Activated CD4-positive, alpha-beta memory T cell treated with anti-CD3 and anti-CD28 coated beads for 36 hours (primary cell): ENCODE data around the gene SPOCK2. TPM values are rescaled to one million over a fixed set of nuclear protein-coding genes. Genes with fewer than 3 reads are reported as not detected.

Experiments
- CTCF ChIA-PET: fragments of 350-600 bp; sonication (Branson Sonifier 250); formaldehyde crosslinking; loops from one replicate; lab custom pipeline; 2021; ENCODE audit warnings: antibody characterized with exemption, inconsistent platforms; lab: Charles Lee
- POLR2A ChIA-PET: fragments of 350-600 bp; sonication (Branson Sonifier 250); formaldehyde crosslinking; loops from one replicate; lab custom pipeline; 2021; ENCODE audit warnings: antibody characterized with exemption; lab: Charles Lee
- DNase-seq: peaks from one replicate; pipeline ENCODE4 v3.0.0-alpha.2; 2020
- H3K27ac Mint-ChIP-seq: one replicate; pipeline ENCODE4 v1.8.0; 2021; ENCODE audit warnings: mixed read lengths
- H3K27me3 Mint-ChIP-seq: one replicate; pipeline ENCODE4 v1.8.0; 2021; ENCODE audit warnings: mixed read lengths
- H3K36me3 Mint-ChIP-seq: one replicate; pipeline ENCODE4 v1.8.0; 2021; ENCODE audit warnings: mixed read lengths
- H3K4me1 Mint-ChIP-seq: one replicate; pipeline ENCODE4 v1.8.0; 2021; ENCODE audit warnings: low read depth, mixed read lengths
- H3K4me3 Mint-ChIP-seq: one replicate; pipeline ENCODE4 v1.8.0; 2021; ENCODE audit warnings: mild to moderate bottlenecking, mixed read lengths
- H3K9me3 Mint-ChIP-seq: one replicate; pipeline ENCODE4 v1.8.0; 2021; ENCODE audit warnings: mixed read lengths
- intact Hi-C: fragments of 100-400 bp; cut with micrococcal nuclease; formaldehyde crosslinking; loops from one replicate; pipeline ENCODE4 v1.15.1; 2023
- total RNA-seq, 2 experiments: library from RNA; stranded (reverse); gene quantifications; one replicate each; pipeline ENCODE4 v1.2.3, GENCODE V29; 2021

SPOCK2 gene
- total RNA-seq, 2 experiments from 2014 or later = 216 to 218 TPM

DNA sequence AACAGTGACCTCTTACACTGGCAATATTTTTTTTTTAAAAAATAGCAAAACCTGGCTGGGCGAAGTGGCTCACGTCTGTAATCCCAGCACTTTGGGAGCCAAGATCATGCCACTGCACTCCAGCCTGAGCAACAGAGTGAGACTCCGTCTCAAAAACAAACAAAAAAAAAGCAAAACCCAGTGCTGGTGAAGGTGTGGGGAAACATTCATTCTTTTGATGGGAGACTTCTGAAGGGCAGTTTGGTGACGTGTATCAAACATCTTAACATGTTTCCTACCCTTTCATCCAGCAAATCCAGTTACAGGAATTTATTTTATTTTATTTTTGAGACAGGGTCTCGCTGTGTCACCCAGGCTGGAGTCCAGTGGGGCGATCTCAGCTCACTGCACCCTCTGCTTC, 66.1 kb downstream of the SPOCK2 start:
- POLR2A ChIA-PET = no interaction called here
- CTCF ChIA-PET = interaction anchor here (1.1 kb wide), 1 partner anchor 26 kb away, joined by 5 read pairs; no protein-coding TSS in a partner anchor
- no peak overlapping the region for H3K4me3 Mint-ChIP-seq
- H3K4me1 Mint-ChIP-seq = peaks cover 5% of the 10 kb centered on the region
- H3K27ac Mint-ChIP-seq = no peak overlapping the region
- H3K27me3 Mint-ChIP-seq = peaks cover 4% of the 10 kb centered on the region
- DNase-seq = no peak
- no peaks in the 10 kb centered on the region for H3K9me3 Mint-ChIP-seq
- intact Hi-C loops = no loop called here
- H3K36me3 Mint-ChIP-seq = no peaks in the 10 kb centered on the region

- Mint-ChIP-seq H3K36me3 (no peaks in the 10 kb centered on the region), H3K4me1 (peaks cover 5% of the 10 kb centered on the region), H3K9me3 (no peaks in the 10 kb centered on the region), H3K4me3 (no peak overlapping the region), H3K27me3 (peaks cover 2% of the 10 kb centered on the region), H3K27ac (no peak overlapping the region)
- DNase-seq = no peak
- intact Hi-C loops = no loop called here
- POLR2A ChIA-PET = no interaction called here
- CTCF ChIA-PET = interaction anchor here (1.1 kb wide), 1 partner anchor 27 kb away, joined by 5 read pairs; no protein-coding TSS in a partner anchor
Measured at GRCh38 chr10:72020914-72021809, 67.2 kb downstream of the SPOCK2 start.

DNA sequence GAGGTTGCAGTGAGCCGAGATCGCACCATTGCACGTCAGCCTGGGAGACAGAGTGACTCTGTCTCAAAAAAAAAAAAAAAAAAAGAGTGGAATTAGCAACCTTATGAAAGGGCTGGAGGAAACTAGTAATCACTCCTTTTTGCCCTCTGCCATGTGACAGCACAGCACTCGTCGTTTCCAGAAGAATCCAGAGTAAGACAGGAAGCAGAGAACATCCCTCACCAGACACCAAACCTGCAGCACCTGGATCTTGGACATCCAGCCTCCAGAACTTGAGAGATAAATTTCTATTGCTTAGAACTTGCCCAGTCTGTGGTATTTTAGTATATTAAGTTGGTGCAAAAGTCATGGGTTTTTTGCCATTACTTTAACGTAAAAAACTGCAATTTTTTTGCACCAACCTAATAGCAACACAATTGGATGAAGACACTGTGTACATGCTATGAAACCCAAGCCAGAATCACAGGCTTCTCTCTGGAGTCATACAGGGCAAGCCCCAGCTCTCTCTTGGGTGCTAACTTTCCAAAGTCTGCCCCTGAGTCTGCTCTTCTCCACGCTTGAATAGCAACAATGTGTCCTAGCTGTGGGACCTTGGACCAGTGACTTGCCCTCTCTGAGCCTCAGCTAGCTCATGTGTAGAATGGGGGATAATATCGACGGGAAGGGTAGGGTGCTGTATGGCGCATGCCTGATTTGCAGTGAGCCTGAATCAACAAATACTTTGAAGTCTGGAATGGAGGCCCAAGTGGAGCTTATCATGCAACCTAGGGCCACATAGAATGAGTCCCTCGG, 69.1 kb downstream of the SPOCK2 start:
- Mint-ChIP-seq H3K4me3 (no peak overlapping the region), H3K27me3 (no peaks in the 10 kb centered on the region), H3K27ac (no peak overlapping the region), H3K36me3 (no peaks in the 10 kb centered on the region), H3K4me1 (peaks cover 5% of the 10 kb centered on the region), H3K9me3 (no peaks in the 10 kb centered on the region)
- DNase-seq = no peak
- CTCF ChIA-PET = interaction anchor here (0.6 kb wide), 1 partner anchor 12 kb away, joined by 3 read pairs; no protein-coding TSS in a partner anchor
- POLR2A ChIA-PET = no interaction called here
- intact Hi-C loops = no loop called here

DNA sequence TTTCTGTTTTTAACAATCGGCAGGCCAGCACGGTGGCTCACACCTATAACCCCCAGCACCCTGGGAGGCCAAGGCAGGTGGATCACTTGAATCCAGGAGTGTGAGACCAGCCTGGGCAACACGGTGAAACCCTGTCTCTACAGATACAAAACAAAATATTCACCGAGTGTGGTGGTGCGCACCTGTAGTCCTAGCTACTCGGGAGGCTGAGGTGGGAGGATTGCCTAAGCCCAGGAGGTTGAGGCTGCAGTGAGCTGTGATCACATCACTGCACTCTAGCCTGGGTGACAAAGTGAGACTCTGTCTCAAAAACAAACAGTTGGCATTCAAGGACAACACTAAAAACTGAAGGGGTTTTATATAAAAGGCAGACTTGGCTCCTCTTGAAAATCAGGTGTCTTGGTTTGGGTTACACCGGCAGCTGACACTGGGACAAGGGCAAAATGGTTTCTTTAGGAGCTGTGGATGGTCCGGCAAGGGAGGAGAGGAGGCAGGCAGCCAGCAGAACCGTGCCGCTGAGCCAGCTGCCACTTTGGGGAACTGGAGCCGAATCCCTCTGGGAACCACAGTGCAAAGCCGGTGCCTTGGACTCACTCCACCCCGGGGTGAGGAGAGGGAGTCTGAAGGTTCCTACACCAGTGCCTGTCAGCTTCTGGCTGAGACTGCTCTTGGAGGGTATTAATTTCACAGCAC, 71.6 kb downstream of the SPOCK2 start:
- no peak overlapping the region for H3K4me3 Mint-ChIP-seq
- H3K36me3 Mint-ChIP-seq = no peaks in the 10 kb centered on the region
- DNase-seq = no peak
- no peak overlapping the region for H3K27ac Mint-ChIP-seq
- no peaks in the 10 kb centered on the region for H3K27me3 Mint-ChIP-seq
- ChIA-PET POLR2A (no interaction called here), CTCF (no interaction called here)
- peaks cover 5% of the 10 kb centered on the region for H3K4me1 Mint-ChIP-seq
- H3K9me3 Mint-ChIP-seq = no peaks in the 10 kb centered on the region
- intact Hi-C loops = no loop called here

DNA sequence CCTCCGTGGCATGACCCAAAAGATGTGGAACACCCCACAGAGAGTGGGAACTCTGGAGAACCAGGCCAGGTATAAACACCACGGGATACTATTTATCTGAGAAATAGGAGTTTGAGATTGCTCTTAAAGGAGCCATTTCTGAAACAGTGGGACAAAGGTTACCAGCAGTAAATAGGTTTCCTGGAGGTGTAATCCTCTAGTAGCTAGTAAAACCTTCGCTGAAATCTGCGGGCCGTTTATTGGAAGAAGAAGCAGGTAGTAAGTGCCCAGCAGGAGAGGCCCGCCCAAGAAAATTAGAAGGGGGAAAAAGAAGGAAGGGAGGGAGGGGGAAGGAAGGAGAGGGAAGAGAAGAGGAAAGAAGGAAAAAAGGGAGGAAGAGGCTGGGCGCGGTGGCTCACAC, 72.5 kb downstream of the SPOCK2 start:
- Mint-ChIP-seq H3K4me3 (no peak overlapping the region), H3K27me3 (no peaks in the 10 kb centered on the region), H3K36me3 (no peaks in the 10 kb centered on the region), H3K27ac (no peak overlapping the region), H3K4me1 (peaks cover under 1% of the 10 kb centered on the region), H3K9me3 (no peaks in the 10 kb centered on the region)
- CTCF ChIA-PET = no interaction called here
- no peak for DNase-seq
- intact Hi-C loops = no loop called here
- POLR2A ChIA-PET = no interaction called here

DNA sequence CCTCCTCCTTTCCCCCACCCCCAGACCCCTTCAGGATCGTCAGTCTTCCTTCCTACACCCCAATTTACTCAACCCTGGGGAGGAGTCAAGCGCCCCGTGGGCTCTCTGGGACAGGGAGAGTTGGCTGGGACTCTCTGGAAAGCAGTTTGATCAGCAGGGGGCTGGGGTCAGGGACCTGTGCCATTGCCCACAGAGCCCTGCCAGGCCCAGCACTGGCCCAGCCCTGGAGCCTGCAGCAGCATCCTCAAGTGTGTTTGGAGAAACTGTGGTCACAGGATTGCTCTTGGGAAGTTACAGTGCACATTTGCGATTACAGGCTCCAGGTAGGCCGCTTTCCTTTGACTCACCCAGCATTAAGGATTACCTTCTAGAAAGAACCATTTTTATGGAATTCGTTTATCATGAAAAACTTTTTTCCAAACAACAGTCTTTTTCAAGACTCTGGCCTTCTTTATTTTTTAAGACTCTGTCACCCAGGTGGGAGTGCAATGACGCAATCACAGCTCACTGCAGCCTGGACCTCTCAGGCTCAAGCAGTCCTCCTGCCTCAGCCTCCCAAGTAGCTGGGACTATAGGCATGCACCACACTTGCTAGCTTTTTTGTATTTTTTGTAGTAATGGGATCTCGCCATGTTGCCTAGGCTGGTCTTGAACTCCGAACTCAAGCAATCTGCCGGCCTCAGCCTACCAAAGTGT, 73.4 kb downstream of the SPOCK2 start:
- H3K27me3 Mint-ChIP-seq = no peaks in the 10 kb centered on the region
- intact Hi-C loops = no loop called here
- no peak overlapping the region for H3K27ac Mint-ChIP-seq
- no peaks in the 10 kb centered on the region for H3K36me3 Mint-ChIP-seq
- ChIA-PET CTCF (interaction anchor here (2.8 kb wide), 1 partner anchor 34 kb away, joined by 14 read pairs; no protein-coding TSS in a partner anchor), POLR2A (no interaction called here)
- DNase-seq = no peak
- H3K4me1 Mint-ChIP-seq = no peaks in the 10 kb centered on the region
- no peak overlapping the region for H3K4me3 Mint-ChIP-seq
- H3K9me3 Mint-ChIP-seq = no peaks in the 10 kb centered on the region

DNA sequence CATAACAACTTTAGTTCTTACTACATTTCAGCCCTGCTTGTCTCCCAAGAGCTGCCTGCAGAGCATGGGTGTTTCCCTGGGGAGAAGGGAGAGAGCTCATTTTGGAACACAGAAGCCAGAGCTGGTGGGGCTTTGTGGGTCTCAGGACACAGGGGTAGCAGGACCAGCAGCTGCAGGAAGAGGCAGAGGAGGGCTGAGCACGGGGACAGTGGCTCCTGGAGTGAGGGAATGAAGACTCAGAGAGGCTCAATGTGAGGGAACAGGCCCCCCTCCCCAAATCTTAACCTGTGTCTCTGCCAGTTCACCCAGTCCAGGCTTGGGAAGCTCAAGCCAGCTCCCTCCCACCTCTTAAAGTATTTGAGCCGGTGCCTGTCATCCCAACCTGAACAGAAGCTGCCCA, 74.2 kb downstream of the SPOCK2 start:
- H3K27ac Mint-ChIP-seq = no peak overlapping the region
- intact Hi-C loops = no loop called here
- H3K27me3 Mint-ChIP-seq = no peaks in the 10 kb centered on the region
- CTCF ChIA-PET = interaction anchor here (0.7 to 2.8 kb wide), 2 partner anchors 35 to 43 kb away, joined by 3 to 14 read pairs; no protein-coding TSS in a partner anchor
- DNase-seq = no peak
- H3K4me1 Mint-ChIP-seq = no peaks in the 10 kb centered on the region
- POLR2A ChIA-PET = no interaction called here
- H3K9me3 Mint-ChIP-seq = no peaks in the 10 kb centered on the region
- H3K36me3 Mint-ChIP-seq = no peaks in the 10 kb centered on the region
- no peak overlapping the region for H3K4me3 Mint-ChIP-seq

- H3K4me3 Mint-ChIP-seq = no peak overlapping the region
- H3K36me3 Mint-ChIP-seq = no peaks in the 10 kb centered on the region
- no peaks in the 10 kb centered on the region for H3K4me1 Mint-ChIP-seq
- ChIA-PET POLR2A (no interaction called here), CTCF (interaction anchor here (0.7 to 2.8 kb wide), 3 partner anchors 36 to 117 kb away, joined by 3 to 14 read pairs (median 5); no protein-coding TSS in a partner anchor)
- H3K9me3 Mint-ChIP-seq = no peaks in the 10 kb centered on the region
- H3K27ac Mint-ChIP-seq = no peak overlapping the region
- DNase-seq = no peak
- no peaks in the 10 kb centered on the region for H3K27me3 Mint-ChIP-seq
- intact Hi-C loops = no loop called here
Measured at GRCh38 chr10:72013202-72013945, 75.0 kb downstream of the SPOCK2 start.

DNA sequence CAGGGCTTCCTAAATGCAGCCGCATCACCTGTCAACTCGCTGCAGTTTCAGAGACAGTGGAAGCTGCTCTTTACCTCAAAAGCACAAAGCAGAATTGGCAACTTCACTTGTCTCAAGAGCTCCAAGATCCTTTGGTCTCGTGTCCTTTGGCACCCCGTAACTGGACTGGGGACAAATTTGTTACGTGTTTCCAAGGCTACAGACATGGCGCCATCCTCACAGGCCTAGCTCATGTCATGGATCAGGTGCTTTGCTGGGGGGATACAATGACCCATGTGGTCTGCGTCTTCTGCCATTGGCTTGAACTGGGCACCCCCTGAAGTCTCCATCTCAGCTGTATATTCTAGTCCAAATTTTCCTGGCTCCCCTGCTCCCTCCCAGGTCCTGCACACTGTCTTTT, 75.6 kb downstream of the SPOCK2 start:
- no peak for DNase-seq
- Mint-ChIP-seq H3K9me3 (no peaks in the 10 kb centered on the region), H3K4me1 (no peaks in the 10 kb centered on the region), H3K36me3 (no peaks in the 10 kb centered on the region), H3K27me3 (no peaks in the 10 kb centered on the region), H3K27ac (no peak overlapping the region), H3K4me3 (no peak overlapping the region)
- ChIA-PET CTCF (interaction anchor here (1.7 to 2.8 kb wide), 2 partner anchors 37 to 116 kb away, joined by 5 to 14 read pairs; no protein-coding TSS in a partner anchor), POLR2A (no interaction called here)
- intact Hi-C loops = no loop called here

DNA sequence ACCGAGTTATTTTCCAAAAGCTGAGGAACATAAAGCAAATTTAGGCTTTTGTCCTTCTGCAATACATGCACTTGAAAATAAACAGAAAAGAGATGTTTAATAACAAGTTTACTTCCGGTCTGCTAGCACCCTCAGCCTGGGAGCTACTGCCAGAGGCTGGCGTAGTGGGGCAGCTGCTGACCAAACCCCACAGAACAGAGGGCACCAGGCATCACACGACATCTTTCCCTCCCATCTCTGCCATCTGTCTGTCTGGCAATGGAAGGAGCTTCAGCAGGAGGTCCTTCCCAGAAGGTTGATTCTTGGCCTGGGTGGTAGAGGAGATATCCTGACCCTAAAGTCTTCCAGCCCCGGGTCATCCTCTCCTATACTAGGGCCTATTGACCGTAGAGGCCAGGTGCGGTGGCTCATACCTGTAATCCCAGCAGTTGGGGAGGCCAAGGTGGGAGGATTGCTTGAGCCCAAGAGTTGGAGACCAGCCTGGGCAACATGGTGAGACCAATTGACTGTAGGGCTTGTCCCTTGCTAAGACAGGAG, 76.3 kb downstream of the SPOCK2 start:
- intact Hi-C loops = no loop called here
- DNase-seq = no peak
- H3K9me3 Mint-ChIP-seq = no peaks in the 10 kb centered on the region
- H3K4me1 Mint-ChIP-seq = no peaks in the 10 kb centered on the region
- no peaks in the 10 kb centered on the region for H3K36me3 Mint-ChIP-seq
- H3K4me3 Mint-ChIP-seq = no peak overlapping the region
- no peak overlapping the region for H3K27ac Mint-ChIP-seq
- H3K27me3 Mint-ChIP-seq = no peaks in the 10 kb centered on the region
- ChIA-PET CTCF (interaction anchor here (1.7 to 2.8 kb wide), 2 partner anchors 37 to 115 kb away, joined by 5 to 14 read pairs; no protein-coding TSS in a partner anchor), POLR2A (no interaction called here)

- H3K27me3 Mint-ChIP-seq = no peaks in the 10 kb centered on the region
- no peaks in the 10 kb centered on the region for H3K36me3 Mint-ChIP-seq
- no peaks in the 10 kb centered on the region for H3K4me1 Mint-ChIP-seq
- POLR2A ChIA-PET = no interaction called here
- no peak overlapping the region for H3K27ac Mint-ChIP-seq
- CTCF ChIA-PET = no interaction called here
- intact Hi-C loops = no loop called here
- H3K4me3 Mint-ChIP-seq = no peak overlapping the region
- no peak for DNase-seq
- H3K9me3 Mint-ChIP-seq = no peaks in the 10 kb centered on the region
Measured at GRCh38 chr10:72011468-72011867, 76.9 kb downstream of the SPOCK2 start.
